HS-27A (cell line): ENCODE measurements around the gene RAB28.

Experiments
- DNase-seq: peaks from one replicate; pipeline ENCODE4 v3.0.0-alpha.2; 2012; ENCODE audit warnings: low read depth, missing footprints

The RAB28 gene

DNA sequence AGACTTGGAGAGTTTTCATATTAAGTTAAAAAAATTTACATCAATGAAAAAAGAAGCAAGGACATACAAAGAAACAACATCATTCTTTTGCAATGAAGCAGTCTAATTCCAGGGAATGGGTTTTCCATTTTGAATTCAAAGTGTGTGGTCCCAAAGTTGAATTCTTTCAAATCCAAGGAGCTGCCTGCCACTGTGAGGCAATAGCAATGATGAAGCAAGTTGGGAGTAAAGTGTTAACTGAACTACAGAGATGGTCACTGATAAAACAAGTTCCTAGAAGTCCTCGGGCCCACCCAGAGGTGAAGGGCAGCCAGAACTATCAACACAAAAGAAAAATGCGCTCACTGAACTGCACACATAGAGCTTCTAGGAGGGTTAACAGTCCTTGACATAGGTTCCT is 115.9 kb downstream of the RAB28 start:
- no peak for DNase-seq

DNA sequence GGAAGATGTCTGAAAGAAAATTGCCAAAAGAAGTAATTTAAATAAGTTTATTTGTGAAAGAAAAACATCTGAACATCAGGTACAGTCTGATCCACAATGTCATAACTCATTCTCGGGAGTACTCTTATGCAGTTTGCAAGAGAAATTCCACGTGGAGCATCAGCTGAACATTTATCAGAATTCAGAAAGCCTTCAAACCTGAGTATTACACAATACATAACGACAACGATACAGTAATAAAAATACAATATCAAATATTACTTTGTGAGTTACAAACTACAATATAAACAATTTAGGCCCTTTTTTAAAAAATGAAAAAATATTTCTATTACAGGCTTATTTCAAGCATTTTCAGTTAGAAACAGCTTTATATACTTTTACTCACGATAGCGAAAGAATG is 116.4 kb downstream of the RAB28 start:
- no peak for DNase-seq

DNA sequence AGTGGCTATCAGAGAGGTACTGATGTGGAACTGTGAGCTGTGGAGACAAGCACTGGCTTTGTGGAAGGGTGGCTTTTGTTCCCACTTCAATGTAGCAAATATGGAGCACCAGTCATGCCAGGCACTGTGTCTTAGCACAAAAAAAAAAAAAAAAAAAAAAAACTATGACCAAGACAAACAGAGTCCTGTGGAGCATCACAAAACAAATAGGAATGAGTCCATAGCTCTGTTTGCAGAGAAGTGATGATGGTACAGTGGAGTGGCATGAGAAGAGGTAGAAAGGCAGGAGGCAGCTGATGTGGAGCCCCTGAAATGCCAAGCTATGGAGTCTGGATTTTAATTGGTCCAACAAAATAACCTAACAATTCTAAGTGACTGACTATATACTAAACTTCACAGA is 116.9 kb downstream of the RAB28 start:
- no peak for DNase-seq

DNA sequence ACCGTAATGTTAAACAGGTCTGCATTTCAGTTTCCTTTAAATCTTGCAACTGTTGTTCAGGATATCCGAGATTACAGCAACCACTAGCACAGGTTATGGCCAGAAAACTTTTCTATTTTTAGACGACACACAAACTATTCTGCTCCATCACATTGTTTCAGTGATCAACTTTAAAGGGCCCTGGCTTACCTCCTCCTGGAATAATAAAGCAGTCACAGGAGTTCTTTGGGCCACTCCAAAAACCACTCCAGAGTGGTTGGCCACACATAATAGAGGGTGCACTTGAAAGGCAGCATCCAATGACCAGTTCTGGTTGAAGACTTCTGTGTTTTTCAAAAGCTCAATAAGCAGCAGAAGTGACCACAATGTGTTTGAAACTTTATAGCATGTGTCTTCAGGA is 118.9 kb downstream of the RAB28 start:
- DNase-seq, result no peak

DNA sequence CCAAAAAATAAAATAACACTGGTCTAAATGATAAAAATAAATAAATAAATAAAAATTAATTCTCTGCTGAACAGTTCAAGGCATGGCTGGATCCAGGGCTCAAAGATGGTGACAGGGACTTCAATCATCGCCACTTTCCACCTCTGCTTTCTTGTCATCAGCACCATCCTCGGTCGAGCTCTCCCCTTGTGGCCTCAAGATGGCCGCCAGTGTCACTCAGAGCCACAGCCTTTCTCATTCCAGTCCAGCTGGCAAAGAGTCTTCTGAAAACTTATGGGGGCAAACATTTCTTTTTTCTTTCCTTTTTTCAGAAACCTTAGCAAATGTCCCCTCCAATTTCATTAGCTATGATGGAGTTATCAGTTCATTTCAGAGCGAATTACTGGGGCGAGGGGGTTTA is 119.5 kb downstream of the RAB28 start:
- DNase-seq, result no peak

DNA sequence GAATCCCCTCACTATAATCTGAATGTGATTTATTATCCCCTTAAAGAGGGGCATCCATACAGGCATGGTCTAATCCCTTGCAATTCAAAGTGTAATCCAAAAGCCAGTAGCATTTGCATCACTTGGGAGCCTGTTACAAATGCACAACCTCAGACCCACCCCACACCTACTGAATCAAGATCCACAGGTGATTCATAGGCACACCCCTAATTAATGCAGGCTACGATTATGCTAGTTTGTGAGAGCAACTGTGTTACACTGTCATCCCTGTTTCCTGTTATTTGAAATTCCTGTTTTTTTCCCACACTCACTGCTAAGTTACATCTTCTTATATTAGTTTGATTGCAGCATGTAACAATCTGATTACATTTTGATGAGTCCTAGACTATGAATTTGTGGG is 120.0 kb downstream of the RAB28 start:
- no peak for DNase-seq

DNA sequence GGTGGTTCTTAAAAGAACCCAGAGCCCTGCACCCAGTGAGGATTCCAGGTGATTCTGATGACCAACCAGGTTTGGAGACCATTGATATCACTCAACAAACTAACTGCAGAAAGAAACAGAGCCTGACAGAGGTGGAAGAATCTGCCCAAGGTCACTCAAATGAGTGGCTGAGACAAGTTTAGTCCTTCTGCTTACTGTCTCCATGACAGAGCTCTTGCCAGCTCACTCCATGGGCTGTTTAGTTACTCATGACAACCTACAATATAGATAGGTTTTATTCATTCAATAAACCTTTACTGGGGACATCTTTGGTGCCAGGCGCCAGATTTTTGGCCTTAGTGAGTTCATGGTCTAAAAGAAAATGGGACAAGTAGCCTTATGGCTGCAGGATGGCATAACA is 124.3 kb downstream of the RAB28 start:
- DNase-seq, result no peak

DNA sequence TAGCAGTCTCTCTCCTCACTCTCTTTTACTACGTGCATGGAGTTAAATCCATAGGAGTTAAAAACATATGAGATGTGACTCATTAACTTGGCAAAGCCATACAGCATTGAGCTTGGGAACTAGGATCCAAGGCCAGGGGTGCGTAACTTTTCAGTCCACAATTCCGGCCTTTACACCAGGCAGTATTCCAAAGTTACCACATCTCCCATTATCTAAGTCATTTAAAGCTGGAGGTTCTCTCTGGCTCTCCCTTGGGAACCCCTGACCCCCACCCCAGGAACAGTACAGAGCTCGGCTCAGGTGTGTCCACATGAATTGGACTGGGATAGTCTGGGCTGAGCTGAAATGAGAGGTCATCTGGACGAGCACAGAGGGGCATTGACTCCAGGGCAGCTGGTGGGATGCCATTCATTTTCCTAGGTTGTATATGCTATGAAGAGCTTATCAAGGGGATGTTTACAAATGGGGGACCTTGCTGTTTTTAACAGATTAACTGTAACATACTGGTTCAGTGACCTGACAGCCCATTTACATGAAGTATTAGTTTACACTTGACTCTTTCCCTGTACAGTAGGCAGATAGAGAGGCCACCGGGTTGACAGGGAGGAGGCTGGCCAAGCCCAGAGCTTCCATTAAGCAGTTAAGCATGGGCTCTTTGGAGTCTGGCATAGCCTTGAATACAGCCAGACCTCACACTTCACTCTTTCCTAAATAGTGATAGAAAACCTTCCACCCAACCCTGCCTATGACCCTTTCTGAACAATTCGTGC is 128.8 kb downstream of the RAB28 start:
- DNase-seq, result no peak

DNA sequence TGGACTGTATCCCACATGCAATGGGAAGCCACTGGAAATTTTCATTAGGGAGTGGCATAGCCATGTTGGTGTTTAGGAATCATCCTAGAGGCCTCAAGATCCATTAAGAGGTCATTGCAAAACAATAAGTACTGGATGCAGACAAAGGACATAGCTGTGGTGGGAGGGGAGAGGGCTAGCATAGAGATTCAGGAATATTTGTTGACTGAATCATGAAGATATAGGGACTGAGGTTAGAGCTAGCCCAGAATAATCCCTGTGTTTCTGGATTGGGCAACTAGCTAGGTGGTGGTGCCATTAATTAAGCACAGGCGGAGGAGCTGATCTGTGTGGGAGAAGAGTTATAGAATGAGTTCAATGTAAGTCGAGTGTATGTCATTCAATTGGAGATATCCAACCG is 135.0 kb downstream of the RAB28 start:
- no peak for DNase-seq

DNA sequence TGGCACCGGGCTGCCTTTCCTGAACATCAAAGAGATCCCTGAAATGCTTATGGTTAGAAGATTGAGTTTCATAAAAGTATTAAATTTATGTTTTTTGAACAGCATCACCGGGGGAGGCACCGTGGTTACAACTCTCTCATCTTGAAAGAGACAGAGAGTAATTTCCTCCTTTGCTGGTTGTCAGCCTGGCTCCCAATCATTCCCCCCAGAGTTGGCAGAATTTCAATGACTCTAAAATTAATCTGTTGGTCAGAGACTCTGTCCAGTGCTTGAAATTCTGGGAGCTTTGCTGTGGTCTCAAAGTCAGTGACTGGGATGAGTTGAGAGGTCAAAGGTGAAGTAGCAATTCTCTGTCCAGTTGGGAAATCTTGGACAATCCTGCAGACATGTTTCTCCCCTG is 135.9 kb downstream of the RAB28 start:
- DNase-seq, result no peak

DNA sequence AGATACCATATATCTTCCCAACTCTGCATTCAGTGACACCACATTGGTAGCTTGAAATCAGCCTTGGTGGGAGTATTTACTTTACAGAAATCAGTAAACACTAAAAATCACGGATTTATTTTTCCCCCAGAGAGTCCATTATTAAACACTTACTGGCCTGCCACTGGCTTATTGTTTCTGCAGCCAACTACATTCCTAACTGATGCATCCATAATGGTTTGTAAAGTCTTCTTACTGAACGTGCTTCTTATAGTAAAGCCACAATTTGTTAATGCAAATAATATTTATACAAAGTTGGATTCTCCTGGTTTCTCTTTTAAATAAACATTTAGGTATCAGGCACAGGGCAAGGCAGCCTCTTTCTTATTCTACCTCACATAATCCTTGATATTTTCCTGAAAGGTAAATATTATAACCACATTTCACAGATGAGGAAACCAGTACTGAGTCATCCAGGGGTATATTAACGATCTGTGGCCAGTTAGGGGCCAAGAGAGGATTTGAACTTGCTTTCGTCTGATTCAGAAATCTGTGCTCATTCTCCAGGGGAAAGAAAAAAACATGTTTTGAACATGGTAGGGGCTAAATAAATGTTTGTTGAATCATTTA is 136.5 kb downstream of the RAB28 start:
- DNase-seq, result no peak

DNA sequence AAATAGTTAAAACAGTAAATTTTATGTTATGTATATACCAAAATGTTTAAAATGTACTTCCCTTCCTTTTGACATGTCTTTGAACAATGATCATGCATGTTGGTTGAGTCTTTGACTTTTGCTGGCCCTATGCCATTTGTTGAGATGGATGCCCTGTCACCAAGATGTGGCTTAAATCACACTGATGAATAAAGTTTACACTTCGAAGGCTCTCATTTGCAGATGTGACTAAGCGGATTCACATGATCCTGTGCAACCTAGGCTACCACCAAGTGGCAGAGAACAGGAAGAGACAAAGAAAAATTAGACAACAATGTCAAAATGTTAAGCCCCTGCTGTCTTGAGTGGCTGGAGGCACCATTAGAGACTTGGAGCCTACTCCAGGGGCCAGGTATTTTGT is 139.9 kb downstream of the RAB28 start:
- DNase-seq, result no peak

DNA sequence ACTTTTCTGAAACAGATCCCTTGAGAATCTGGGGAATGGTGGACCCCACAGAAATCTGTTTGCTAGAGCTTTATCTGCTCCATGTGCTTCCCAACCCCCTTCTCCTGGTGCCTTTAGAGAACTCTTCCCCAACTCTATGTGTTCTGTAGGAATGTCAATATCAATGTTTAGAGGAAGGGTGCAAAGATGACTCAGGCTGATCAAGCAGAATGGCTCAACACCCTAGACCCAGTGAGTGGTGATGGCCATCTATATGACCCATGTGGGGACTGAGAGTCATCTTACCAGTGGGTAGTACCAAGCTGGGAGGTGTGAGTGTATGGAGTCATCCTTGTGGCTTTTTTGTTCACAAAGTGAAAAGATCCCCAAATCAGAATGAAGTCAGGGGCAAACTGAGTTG is 143.5 kb downstream of the RAB28 start:
- no peak for DNase-seq

DNA sequence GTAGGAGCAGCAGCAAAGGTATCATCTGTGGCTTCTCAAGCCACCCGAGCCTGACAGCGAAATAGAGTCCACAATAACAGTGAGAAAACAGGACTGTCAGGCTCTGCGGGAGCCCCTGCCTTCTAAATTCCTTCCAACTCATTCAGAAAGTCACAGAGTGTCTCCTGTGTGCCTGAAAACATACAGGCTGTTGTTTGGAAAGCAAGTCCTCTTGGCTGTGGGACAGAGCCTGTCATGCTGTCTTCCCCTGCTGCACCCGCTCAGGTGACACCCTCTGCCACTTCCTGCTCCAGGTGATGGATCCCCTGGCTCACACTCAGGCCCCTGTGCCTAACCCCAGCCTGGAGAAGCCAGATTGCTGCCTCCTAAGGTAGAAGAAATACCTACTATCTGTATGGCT is 152.3 kb downstream of the RAB28 start:
- no peak for DNase-seq

DNA sequence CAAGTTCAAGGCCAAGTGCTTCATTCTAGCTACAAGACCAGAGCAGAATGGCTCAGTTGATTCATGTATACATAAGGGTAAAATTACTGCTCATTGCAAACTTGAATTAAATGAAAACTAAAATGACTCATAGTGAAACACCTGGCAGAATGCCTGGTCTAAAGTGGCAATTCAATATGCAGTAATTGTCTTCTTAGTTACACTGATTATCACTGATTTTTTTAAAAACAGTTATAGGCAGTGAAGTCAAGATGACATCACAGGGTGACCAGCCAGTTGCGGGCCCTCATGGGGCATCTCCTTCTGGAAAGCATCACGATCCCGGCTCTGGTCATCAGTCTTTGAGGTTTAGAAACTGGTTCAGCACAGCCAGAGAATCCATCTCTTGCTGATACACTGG is 154.2 kb downstream of the RAB28 start:
- no peak for DNase-seq

DNA sequence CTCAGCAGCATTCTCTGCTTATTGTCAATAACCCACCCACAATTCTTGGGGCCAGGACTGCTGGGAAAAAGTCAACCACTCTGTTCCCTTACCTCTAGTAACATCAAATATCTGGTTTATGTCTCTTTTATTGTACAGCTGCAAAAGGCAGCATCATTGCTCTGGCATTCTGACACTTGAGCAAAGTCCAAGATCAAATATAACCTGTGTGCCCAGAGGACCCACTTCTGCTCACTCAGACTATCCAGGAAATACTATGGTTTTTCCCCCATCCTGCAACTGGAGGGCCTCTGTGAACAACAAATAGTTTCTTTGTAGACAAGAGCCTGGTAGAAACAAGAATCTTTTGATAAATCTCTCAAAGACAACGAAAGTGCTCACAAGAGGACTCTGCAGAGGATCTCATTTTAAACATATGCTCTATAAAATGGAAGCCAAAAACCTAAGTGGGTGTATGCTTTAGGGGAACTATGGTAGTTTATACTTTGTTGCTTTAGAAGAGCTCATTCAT is 154.7 kb downstream of the RAB28 start:
- DNase-seq, result no peak

DNA sequence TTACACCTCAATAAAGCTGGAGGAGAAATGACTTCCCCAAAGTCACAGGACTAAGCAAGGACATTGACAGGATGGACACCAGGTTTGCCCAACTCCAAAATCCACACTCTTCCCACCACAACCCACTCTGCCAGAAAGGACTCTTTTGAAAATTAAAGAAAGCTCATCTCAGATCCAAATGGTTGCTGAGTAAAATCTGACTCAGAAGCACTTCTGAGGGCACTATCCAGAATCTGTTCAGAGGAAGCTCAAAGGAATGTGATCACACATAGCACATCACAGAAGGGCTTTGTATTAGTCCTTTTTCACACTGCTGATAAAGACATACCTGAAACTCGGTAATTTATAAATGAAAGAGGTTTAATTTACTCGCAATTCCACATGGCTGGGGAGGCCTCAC is 155.5 kb downstream of the RAB28 start:
- no peak for DNase-seq

DNA sequence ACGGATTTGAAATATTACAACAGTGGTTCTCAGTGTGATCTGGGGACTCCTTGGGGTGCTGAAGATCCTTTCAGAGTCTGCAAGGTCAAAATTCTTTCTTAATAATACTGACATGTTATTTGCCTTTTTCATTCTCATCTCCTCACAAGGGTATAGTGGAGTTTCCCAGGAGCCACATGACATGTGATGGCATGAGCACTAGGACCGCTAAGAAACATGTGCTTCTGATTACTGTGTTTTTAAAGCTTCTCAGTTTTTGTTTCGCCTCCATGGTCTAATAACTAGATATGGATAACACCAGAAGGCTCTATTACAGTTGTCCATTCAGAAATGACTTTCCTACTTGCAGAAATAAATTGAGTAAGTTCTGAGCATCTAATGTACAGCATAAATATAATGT is 156.1 kb downstream of the RAB28 start:
- no peak for DNase-seq

DNA sequence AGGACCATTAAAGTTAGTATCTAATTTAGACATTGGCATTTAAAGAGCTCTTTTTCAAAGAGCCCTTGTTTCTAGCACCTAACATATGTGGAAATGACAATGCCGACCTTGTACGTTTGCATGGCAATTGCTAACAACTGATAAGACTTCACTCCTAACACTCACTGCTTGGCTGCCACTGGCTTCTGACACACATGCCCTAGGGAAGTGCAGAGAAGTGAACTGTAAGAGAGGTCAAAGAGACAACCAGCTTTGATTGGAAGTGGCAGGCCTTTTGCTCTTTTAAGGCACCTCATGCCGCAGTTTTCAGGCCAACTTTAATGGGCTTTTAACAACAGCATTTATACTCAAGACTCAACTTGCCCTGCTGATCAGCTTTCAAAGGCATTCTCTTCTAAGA is 158.4 kb downstream of the RAB28 start:
- DNase-seq, result no peak

DNA sequence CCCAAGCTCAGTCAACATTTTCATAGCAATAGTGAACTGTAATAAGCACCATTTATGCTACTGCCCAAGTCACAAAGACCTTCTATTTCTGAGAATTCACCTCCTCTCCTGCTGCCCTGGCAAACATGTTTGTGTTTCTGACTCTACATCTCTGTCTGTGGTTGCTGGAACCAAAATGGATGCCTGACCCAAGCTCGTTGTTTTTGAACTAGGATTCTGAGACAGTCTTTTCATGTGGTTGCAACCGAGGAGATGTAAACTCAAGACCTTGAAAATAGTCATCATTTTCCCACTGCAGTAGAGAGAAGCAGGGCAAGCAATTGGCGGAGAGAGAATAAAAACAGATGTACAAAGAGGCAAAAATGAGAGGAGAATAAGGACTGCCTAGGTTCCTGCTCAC is 160.2 kb downstream of the RAB28 start:
- no peak for DNase-seq

DNA sequence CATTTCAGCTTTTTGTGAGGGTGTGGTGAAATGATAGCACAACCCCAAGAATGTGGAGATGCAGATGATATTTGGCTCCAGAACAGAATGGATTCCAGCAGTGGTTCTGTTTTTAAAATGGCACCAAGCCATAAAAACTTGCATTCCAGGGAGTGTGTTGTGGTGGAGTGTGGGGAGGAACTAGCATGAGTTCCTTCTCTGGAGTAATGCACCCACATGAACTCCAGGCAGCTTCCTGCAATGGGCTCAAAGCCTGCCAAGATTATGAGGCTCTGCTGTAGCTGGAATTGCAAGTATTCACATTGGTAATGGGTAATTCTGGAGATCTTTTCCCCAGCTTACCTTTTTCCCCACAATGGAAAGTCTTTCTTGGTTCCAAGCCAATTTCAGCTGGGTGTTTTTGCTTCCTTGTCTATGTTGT is 161.4 kb downstream of the RAB28 start:
- peak; percentile 74 for DNase-seq
